HG03175 (cell line): ENCODE data around the gene RBM6.
"Not testable (repeated sequence)": the region's sequence is repeated elsewhere in the genome, so short reads cannot be mapped to it uniquely, and the experiment has no call there.

Experiments used
- ATAC-seq: cut with Tn5 transposase; IDR thresholded peaks from one replicate; pipeline ENCODE4 v1.9.1; 2021; ENCODE audit warnings: mild to moderate bottlenecking, moderate library complexity; ENCODE audit not compliant: unreplicated experiment

RBM6 gene

GRCh38 chr3:50084951-50085350 lies 145.0 kb downstream of the RBM6 start:
- ATAC-seq: not testable (repeated sequence)

DNA sequence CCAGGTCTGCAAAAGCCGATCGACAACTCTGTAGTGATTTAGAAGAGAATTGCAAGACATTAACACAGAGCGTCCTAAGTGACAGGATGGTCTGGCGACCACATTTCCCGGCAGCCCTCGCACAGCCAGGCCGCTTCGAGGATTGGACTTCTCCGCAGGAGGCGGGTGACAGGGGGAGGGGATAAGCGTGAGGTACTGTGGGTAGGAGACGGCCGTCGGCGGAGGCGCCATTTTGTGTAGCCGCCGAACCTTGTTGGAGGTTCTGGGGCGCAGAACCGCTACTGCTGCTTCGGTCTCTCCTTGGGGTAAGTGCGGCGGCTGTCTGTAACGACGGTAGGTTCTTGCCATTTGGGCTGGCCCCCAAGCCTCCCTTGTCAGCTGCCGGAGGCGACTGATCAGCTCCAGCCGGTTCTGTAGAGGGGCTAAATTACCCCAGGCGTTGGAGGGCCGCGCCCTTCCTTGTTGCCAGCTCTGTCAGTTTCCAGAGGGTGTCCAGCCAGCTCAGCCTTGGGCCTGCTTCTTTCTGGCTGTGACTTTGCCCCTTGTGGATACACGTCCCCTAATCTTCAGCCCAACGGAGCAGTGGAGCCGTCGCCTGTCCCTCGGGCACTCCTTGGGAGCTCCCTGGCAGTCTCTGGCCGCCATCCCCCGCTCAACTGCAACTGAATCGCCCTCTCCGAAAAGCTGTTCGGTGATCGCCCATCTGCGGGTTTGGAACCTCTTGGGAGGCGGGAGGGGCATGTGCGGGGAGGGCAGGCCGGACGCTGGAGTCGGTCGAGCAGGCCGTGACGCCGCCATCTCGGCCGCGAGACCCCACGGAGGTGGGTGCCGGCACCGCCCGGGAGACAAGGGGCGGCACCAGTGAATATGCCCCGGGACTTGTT lies 149.0 kb downstream of the RBM6 start, which contains the start of gene RBM5:
RBM5 (plus strand) TSS at position 195 of the 884 bp plus-strand sequence. CDS start 1,516 bp downstream, outside the sequence.
- ATAC-seq: peak; percentile 98

DNA sequence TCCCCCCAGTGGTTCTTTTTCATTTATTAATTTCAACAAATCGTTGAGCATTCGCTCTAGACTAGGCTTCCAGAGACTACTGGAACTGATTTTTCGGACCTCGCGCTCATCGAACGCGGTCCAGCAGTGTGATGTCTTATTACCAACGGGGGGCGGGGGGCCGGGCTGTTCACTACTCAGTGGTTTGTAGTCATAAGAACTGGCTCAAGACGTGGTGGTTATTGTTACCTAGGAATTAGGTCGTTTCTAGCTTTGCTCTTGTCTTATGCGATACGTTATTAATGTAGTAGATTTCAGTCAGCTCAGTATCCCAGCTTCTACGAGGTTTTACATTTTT lies 149.6 kb downstream of the RBM6 start:
- ATAC-seq: no peak

- ATAC-seq: no peak
Observed at GRCh38 chr3:50090984-50091383, 151.0 kb downstream of the RBM6 start.

- ATAC-seq: no peak
Observed at GRCh38 chr3:50095352-50095998, 155.5 kb downstream of the RBM6 start.

- ATAC-seq: no peak
Observed at GRCh38 chr3:50100386-50100785, 160.4 kb downstream of the RBM6 start.

GRCh38 chr3:50100956-50101845 lies 161.3 kb downstream of the RBM6 start:
- no peak for ATAC-seq

GRCh38 chr3:50102558-50102957 lies 162.6 kb downstream of the RBM6 start:
- ATAC-seq: no peak

DNA sequence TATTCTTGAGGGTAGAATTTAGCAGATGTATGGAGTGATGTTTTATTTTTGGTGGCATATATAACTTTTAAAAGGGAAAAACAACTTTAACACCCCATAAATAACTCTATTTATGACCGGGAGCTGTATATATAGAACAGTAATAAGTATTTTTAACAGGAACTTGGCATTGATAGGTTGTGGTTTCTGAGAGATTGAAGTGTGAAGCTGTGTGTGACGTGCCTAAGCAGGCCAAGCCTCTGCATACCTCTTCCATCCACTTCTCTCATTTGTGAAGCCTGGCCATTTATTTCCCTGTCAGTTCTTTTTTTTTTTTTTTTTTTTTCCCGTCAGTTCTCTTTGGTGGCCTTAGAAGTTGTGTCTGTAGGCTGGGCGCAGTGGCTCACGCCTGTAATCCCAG lies 171.8 kb downstream of the RBM6 start:
- ATAC-seq: peak; percentile 56

GRCh38 chr3:50112462-50112861 lies 172.5 kb downstream of the RBM6 start:
- no peak for ATAC-seq

GRCh38 chr3:50117120-50117519 lies 177.2 kb downstream of the RBM6 start:
- no peak for ATAC-seq

GRCh38 chr3:50118237-50118636 lies 178.3 kb downstream of the RBM6 start:
- no peak for ATAC-seq

DNA sequence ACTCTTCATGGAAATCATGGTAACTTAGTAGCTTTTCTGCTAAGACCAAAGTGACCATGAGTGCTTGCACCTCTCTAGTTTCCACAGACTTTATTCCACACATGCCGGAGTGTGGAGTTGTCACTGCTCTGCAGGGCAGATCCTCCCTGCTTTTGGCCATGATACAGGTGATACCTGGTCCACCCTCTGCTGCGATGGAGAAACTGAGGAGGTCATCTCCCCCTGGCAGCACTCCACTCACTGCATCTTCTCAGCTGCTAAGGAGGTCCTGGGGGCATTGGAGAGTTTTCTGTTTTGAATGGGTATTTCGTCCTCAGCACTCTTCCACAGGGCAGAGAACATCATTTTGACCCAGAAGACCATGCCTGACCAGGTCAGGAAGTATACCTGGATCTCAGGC lies 179.8 kb downstream of the RBM6 start:
- no peak for ATAC-seq

GRCh38 chr3:50120364-50121071 lies 180.6 kb downstream of the RBM6 start:
- ATAC-seq: no peak

DNA sequence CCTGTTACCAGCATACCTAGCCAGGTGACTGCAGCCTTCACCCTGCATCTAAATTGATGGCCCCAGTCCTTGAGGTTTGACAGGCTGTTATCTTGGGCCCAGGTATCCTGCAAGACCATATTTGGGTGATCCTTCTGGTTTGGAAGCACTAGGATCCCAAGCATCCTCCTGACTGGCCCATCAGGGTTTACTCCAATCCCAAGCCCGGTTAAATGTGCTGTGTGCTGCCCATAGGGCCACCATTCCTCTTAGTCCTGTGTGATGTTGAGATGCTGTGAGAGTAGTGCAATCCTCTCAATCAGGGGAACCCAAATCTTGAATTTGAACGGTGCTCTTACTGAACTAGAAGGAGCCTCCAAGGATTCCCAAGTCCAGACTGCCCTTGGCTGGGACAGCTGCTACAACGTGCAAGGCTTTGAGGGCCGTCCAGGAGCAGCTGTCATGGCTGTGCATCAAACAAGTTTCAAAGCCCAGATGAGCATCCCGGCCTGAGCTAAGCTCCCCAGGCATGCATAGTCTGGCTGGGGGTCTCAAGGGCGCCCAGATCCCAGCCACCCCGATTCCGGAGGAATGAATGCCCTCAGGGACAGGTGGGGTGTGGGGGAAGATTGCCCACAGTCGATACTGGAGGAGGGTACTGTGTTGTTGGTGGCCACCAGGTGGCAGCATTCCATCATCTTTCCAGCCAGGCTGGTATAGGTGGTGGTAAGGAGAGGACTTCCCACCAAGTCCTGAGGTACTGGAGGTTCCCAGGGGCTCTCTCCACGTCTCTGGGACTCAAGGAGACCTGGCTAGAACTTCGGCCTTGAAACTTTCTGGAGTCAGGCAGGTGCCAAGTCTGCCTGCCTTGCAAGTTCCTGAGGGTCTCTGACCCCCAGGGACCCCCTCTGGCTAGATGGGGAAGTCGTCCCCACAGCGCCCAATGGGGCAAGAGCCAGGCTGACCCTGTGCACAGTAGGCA lies 181.4 kb downstream of the RBM6 start:
- ATAC-seq: peak; percentile 63

DNA sequence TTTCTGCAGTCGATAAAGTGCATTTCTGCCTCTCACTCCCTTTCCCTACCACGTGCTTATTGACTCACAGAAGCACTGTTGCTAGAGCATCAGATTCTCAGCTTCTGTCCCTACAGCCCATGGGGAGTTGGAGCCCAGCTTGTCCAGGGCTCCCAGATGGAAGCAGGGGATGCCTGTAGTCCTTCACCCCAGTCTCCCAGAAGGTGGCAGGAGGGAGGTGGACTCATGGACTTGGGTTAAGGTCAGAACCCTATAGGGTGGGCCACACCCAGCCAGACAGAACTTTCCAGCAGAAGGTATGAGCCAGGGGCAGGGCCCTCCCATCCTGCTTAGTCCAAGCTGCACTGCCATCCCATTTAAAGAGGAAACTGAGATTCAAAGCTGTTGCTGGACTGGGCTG lies 182.1 kb downstream of the RBM6 start:
- no peak for ATAC-seq

- ATAC-seq: no peak
Observed at GRCh38 chr3:50122661-50123391, 182.9 kb downstream of the RBM6 start.

DNA sequence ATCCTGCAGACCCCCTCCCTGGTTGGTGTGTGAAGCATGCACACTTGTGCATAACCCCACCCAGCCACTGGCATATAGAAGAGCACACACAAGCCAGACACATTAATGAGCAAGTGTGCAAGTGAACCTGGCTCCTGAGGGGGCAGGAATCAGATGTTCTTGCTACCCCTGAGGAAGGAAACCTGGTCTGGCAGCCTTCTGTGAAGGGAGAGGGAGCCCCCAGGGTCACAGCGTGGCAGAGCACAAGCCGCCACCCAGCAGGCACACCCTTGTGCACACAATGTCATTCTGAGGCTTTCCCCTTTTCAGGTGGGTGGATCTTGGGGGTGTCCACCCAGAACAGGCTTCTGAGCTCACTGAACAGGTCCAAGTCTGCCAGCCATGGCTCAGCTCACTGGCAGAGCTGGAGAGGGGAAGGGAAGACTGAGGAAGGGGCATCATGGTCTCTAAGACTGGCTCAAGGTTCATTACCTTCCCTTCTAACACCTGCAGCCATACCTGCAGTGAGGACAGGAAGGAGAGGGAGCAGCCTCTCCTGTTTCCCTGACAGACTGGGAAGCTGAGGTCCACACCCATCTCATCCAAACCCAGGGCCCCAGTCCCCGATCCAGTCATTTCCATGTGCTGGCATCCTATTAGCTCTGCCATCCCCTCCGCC lies 183.6 kb downstream of the RBM6 start:
- no peak for ATAC-seq
